Tibial artery (tissue), 4 donors: ENCODE results near the gene STAT5B.

ENCODE experiments used
- DNase-seq, 2 donors: peaks; one replicate each; pipeline ENCODE4 v3.0.0-alpha.2; 2019
- H3K27ac ChIP-seq, 2 donors: fragments of 200-600 bp; sonication (generic) in 1 of 2; 1 replicate in 1 of 2; 2 replicates in 1 of 2; pipeline ENCODE4 v1.5.1; 2018 to 2019; ENCODE audit warnings: mild to moderate bottlenecking in 1 of 2
- H3K27me3 ChIP-seq, 2 donors: fragments of 200-600 bp; sonication (generic) in 1 of 2; one replicate each; pipeline versions ENCODE4 v1.5.1 to v1.6.0; 2016 to 2019
- H3K36me3 ChIP-seq, 3 donors: fragments of 200-600 bp; sonication (generic) in 2 of 3; one replicate each; pipeline ENCODE4 v1.5.1; 2016 to 2019; ENCODE audit warnings: mild to moderate bottlenecking in 2 of 3
- H3K4me1 ChIP-seq, 4 donors: fragments of 200-600 bp; sonication (generic) in 2 of 4; 1 replicate in 3 of 4; 2 replicates in 1 of 4; pipeline ENCODE4 v1.5.1; 2016 to 2019
- H3K4me3 ChIP-seq, 2 donors: fragments of 200-600 bp; sonication (generic) in 1 of 2; 1 replicate in 1 of 2; 2 replicates in 1 of 2; pipeline ENCODE4 v1.5.1; 2018 to 2019; ENCODE audit warnings: mild to moderate bottlenecking in 2 of 2
- H3K9me3 ChIP-seq, 3 donors: fragments of 200-600 bp; sonication (generic) in 1 of 3; one replicate each; pipeline ENCODE4 v1.5.1; 2016 to 2019
- CTCF ChIP-seq, 2 experiments: fragments of 200-600 bp in 1 of 2; fragments of 450-650 bp in 1 of 2; IDR thresholded peaks; one replicate each; pipeline ENCODE4 v1.5.1; 2017 to 2019; ENCODE audit warnings: antibody characterized with exemption in 2 of 2, mild to moderate bottlenecking in 1 of 2, moderate library complexity in 1 of 2
- intact Hi-C: fragments of 100-400 bp; cut with DNase I; formaldehyde crosslinking; loops from one replicate; pipeline ENCODE4 v1.15.0; 2023; ENCODE audit warnings: low total_unique reads

STAT5B gene

GRCh38 chr17:42260318-42260717 is 15.9 kb downstream of the STAT5B start:
- DNase-seq: no peak
- TF ChIP-seq CTCF (IDR thresholded peaks at IDR 0.05): no peak

GRCh38 chr17:42255445-42255844 is 20.7 kb downstream of the STAT5B start:
- TF ChIP-seq CTCF (IDR thresholded peaks at IDR 0.05): no peak
- Histone ChIP-seq H3K27ac (no peak overlapping the region), H3K4me1 (peaks cover 0 to 13% (median 11%) of the 10 kb centered on the region in 4 donors), H3K27me3 (no peaks in the 10 kb centered on the region), H3K4me3 (no peak overlapping the region), H3K36me3 (no peaks in the 10 kb centered on the region), H3K9me3 (no peaks in the 10 kb centered on the region)
- DNase-seq: no peak
- intact Hi-C loops: no loop called here

More at GRCh38 chr17:42260318-42260717, 15.9 kb downstream of the STAT5B start:
- H3K27me3 ChIP-seq: no peaks in the 10 kb centered on the region
- no peaks in the 10 kb centered on the region for H3K36me3 ChIP-seq
- intact Hi-C loops: no loop called here
- H3K4me1 ChIP-seq: no peaks in the 10 kb centered on the region
- H3K27ac ChIP-seq: no peak overlapping the region
- no peaks in the 10 kb centered on the region for H3K9me3 ChIP-seq
- no peak overlapping the region for H3K4me3 ChIP-seq

GRCh38 chr17:42253578-42253977 is 22.6 kb downstream of the STAT5B start:
- Histone ChIP-seq H3K36me3 (no peaks in the 10 kb centered on the region), H3K9me3 (no peaks in the 10 kb centered on the region), H3K4me1 (peaks cover 0 to 27% (median 24%) of the 10 kb centered on the region in 4 donors), H3K4me3 (no peak overlapping the region), H3K27ac (no peak overlapping the region), H3K27me3 (no peaks in the 10 kb centered on the region)
- no peak for DNase-seq
- intact Hi-C loops: no loop called here
- no peak for TF ChIP-seq CTCF (IDR thresholded peaks at IDR 0.05)

GRCh38 chr17:42252597-42253550 is 23.3 kb downstream of the STAT5B start:
- Histone ChIP-seq H3K27me3 (no peaks in the 10 kb centered on the region), H3K4me3 (no peak overlapping the region), H3K27ac (no peak overlapping the region), H3K9me3 (no peaks in the 10 kb centered on the region), H3K4me1 (peaks cover 0 to 34% (median 27%) of the 10 kb centered on the region in 4 donors), H3K36me3 (no peaks in the 10 kb centered on the region)
- TF ChIP-seq CTCF (IDR thresholded peaks at IDR 0.05): no peak
- intact Hi-C loops: no loop called here
- no peak for DNase-seq

GRCh38 chr17:42251115-42251514 is 25.1 kb downstream of the STAT5B start:
- intact Hi-C loops: no loop called here
- peaks cover 0 to 46% (median 31%) of the 10 kb centered on the region in 4 donors for H3K4me1 ChIP-seq
- no peak for TF ChIP-seq CTCF (IDR thresholded peaks at IDR 0.05)
- H3K36me3 ChIP-seq: no peaks in the 10 kb centered on the region
- no peak for DNase-seq
- no peaks in the 10 kb centered on the region for H3K27me3 ChIP-seq
- H3K9me3 ChIP-seq: no peaks in the 10 kb centered on the region
- no peak overlapping the region for H3K4me3 ChIP-seq
- no peak overlapping the region for H3K27ac ChIP-seq
